Bronchial epithelial cell (primary cell): ENCODE data around the gene NRL. TPM values are rescaled to one million over a fixed set of nuclear protein-coding genes. Genes with fewer than 3 reads are reported as not detected.

Source experiments
- DNase-seq: peaks from one replicate; pipeline ENCODE4 v3.0.0-alpha.2; 2010; ENCODE audit warnings: low read depth
- FAIRE-seq: peaks from 2 replicates; lab custom pipeline; 2011; peaks lifted over from hg19 to GRCh38; lab: Jason Lieb, UNC
- H3K27me3 ChIP-seq: 2 replicates; pipeline ENCODE4 v1.5.1; 2011; ENCODE audit warnings: low read length; ENCODE audit not compliant: control insufficient read depth, insufficient read depth
- H3K36me3 ChIP-seq: 2 replicates; pipeline ENCODE4 v1.5.1; 2011; ENCODE audit warnings: low read length; ENCODE audit not compliant: control insufficient read depth, insufficient read depth
- H3K4me3 ChIP-seq: 2 replicates; pipeline ENCODE4 v1.5.1; 2011; ENCODE audit warnings: mild to moderate bottlenecking, low read depth, low read length, control low read depth
- total RNA-seq: library from RNA; depleted of rRNA; stranded (reverse); fragments of >200 nt; gene quantifications from 2 replicates; pipeline ENCODE4 v1.2.1, GENCODE V29; 2014
- TF ChIP-seq, protein P1 (sequence below): IDR thresholded peaks from 2 replicates; pipeline ENCODE4 v1.5.1; 2011; ENCODE audit warnings: mild to moderate bottlenecking, moderate library complexity, low read length, control low read depth, inconsistent platforms; ENCODE audit not compliant: insufficient read depth, severe bottlenecking

NRL gene
- total RNA-seq, 1 donor from 2014 or later: 0.79 TPM

DNA sequence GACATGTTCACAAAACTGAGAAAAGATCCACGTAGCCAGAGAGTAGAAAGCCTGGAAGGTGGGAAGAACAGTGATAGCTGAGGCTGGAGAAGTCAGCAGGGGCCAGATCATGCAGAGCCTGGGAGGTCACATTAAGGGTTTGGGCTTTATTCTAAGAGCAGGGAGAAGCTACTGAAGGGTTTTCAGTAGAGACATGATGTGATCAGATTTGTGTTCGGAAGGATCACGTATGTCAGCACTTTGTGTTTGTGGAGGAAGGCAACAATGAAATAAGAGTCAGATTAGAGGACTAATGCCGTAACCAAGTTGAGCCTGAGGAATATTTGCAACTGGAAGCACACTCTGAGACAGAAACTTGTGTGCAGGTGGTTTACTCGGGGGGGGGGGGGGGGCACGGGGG, 24.9 kb downstream of the NRL start:
- H3K4me3 ChIP-seq: no peak overlapping the region
- DNase-seq: no peak
- TF ChIP-seq, protein P1, sequence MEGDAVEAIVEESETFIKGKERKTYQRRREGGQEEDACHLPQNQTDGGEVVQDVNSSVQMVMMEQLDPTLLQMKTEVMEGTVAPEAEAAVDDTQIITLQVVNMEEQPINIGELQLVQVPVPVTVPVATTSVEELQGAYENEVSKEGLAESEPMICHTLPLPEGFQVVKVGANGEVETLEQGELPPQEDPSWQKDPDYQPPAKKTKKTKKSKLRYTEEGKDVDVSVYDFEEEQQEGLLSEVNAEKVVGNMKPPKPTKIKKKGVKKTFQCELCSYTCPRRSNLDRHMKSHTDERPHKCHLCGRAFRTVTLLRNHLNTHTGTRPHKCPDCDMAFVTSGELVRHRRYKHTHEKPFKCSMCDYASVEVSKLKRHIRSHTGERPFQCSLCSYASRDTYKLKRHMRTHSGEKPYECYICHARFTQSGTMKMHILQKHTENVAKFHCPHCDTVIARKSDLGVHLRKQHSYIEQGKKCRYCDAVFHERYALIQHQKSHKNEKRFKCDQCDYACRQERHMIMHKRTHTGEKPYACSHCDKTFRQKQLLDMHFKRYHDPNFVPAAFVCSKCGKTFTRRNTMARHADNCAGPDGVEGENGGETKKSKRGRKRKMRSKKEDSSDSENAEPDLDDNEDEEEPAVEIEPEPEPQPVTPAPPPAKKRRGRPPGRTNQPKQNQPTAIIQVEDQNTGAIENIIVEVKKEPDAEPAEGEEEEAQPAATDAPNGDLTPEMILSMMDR: no peak
- H3K36me3 ChIP-seq: no peaks in the 10 kb centered on the region
- FAIRE-seq: no peak
- no peaks in the 10 kb centered on the region for H3K27me3 ChIP-seq

DNA sequence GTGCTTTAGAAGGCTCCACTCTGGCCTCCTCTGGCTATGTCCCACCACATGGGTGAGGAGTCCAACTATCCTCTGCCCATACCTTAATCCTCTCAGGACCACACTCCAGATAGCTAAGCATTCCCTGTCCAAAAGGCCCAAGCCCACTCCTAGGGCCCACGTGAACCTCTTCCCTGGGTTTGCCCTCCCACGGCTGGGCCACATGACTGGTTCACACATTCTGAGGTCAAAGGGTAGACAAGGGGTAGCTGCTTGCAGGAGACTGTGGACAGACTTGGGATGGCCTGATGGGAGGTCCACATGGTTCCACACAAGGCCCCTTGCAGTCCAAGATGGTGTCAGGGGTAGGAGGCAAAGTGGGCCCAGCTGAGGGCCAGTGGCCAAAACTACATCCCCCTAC, 26.7 kb downstream of the NRL start:
- no peak for DNase-seq
- FAIRE-seq: no peak

DNA sequence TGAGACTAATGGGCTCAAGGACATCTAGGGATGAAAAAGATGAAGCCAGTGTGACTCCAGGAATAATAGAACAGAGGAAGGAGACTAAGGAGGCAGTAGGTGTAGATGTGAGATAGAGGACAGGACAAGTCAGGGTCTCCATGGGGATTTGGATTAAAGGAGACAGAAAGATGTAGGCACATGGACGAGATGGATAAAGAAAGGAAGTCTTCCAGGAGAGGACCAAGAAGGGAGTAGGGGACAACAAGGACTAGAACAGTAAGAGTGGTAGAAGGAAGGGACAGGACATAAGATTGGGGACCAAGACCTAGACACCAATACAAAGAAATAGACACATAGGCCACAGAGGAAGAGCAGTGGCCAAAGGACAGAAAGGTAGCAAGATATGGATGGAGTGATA, 27.7 kb downstream of the NRL start:
- Histone ChIP-seq H3K4me3 (no peak overlapping the region), H3K36me3 (no peaks in the 10 kb centered on the region), H3K27me3 (peaks cover 2% of the 10 kb centered on the region)
- no peak for DNase-seq
- FAIRE-seq: no peak
- TF ChIP-seq, protein P1: no peak

More for the DNA sequence above, 26.7 kb downstream of the NRL start:
- Histone ChIP-seq H3K36me3 (no peaks in the 10 kb centered on the region), H3K4me3 (no peak overlapping the region), H3K27me3 (no peaks in the 10 kb centered on the region)
- TF ChIP-seq, protein P1: no peak

DNA sequence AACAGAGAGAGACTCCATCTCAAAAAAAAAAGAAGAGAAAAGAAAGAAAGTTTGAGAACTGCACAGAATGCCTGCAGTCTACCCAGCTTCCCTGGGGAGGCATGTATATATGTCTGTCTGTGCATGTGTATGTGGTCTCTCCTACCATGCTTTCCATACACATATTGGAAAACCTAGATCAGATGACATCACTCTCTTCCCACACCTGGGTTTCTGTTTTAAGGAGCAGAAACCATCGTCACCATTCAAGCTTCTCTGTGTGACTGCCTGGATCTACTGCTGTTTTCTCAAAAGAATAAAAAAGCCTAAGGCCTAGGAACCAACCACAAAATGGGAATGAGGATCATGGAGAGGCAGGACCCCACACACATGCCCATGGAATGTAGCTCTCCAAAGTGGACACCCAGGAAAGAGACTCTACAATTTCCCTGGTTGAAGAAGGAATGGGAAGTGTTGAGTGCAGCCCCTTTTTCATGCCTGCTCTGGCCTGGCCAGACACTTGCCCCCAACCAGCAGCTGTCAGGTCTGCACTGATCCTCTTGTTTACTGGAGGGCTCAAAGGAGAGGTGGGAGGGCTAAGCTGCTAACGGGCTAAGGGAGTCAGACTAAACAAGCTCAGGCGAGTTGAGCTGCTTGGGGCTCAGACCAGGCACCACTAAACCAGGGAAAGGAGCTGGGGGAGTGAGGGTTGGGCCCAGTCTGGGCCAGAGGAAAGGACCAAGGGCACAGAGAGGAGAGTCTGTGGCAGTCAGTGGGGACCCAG, 28.4 kb downstream of the NRL start:
- Histone ChIP-seq H3K36me3 (no peaks in the 10 kb centered on the region), H3K4me3 (no peak overlapping the region), H3K27me3 (peaks cover 4% of the 10 kb centered on the region)
- TF ChIP-seq, protein P1: no peak
- FAIRE-seq: no peak
- DNase-seq: no peak

DNA sequence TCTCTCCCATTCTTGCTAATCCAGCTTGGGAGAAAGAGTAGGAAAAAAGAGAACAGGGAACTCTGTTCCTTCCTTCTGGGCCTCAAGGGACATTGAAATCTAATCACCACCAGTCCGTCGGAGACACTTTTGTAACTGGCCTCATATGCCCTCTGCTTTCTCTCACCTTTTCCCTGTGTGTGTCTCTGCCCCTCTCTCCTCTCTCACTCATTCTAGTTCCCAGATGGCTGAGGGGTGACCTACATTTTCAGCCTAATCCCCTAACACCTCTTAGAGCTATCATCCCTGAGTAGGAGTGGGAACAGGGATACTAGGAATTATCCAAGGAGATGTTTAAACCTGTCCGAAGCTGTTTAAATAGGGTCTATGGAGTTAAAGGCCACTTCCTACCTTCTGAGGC, 29.5 kb downstream of the NRL start:
- no peak for DNase-seq
- TF ChIP-seq, protein P1: no peak
- no peak for FAIRE-seq

DNA sequence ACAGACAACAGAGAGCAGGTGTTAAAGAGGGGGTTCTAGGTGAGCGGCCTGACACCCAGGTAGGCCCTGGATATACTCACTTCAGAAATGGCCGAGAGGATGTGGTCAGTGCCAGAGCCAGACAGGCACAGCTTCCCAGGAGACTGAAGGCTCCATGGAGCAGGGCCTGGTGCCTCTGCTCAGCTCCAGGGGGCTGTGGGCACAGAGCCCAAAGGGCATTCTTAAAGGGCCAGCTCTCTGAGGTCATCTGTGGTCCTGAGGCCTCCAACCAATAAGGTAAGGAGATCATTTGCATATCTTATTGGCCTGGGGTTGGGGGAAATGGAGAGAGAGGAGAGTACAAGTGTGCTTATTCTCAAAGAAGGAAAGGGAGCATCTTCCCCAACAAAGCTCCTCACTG, 30.3 kb downstream of the NRL start:
- TF ChIP-seq, protein P1: no peak
- no peak for FAIRE-seq
- no peak for DNase-seq

More for the DNA sequence above, 29.5 kb downstream of the NRL start:
- H3K36me3 ChIP-seq: no peaks in the 10 kb centered on the region
- H3K27me3 ChIP-seq: peaks cover 4% of the 10 kb centered on the region
- H3K4me3 ChIP-seq: no peak overlapping the region

More for the DNA sequence above, 30.3 kb downstream of the NRL start:
- Histone ChIP-seq H3K4me3 (no peak overlapping the region), H3K27me3 (peaks cover 5% of the 10 kb centered on the region), H3K36me3 (no peaks in the 10 kb centered on the region)
